Small intestine (tissue), 7 donors: ENCODE results near the gene HS6ST3. TPM values are rescaled to one million over a fixed set of nuclear protein-coding genes. Genes with fewer than 3 reads are reported as not detected.

Experiments
- DNase-seq, 2 donors: peaks; one replicate each; pipeline versions ENCODE4 v3.0.0 to v3.0.0-alpha.2; 2013
- FAIRE-seq: peaks from 2 replicates; lab custom pipeline; 2012; peaks lifted over from hg19 to GRCh38; lab: Jason Lieb, UNC
- H3K27ac ChIP-seq, 3 donors: one replicate each; pipeline ENCODE4 v1.5.1; 2013; ENCODE audit warnings: low read length in 2 of 3, mild to moderate bottlenecking in 2 of 3, control low read depth in 1 of 3, inconsistent platforms in 1 of 3, low read depth in 1 of 3, moderate library complexity in 1 of 3
- H3K27me3 ChIP-seq, 3 donors: one replicate each; pipeline ENCODE4 v1.6.1; 2013; ENCODE audit warnings: low read length in 3 of 3, inconsistent platforms in 1 of 3; ENCODE audit not compliant: control insufficient read depth in 3 of 3, insufficient read depth in 3 of 3
- H3K36me3 ChIP-seq, 3 donors: one replicate each; pipeline ENCODE4 v1.6.1; 2013; ENCODE audit warnings: low read length in 3 of 3, inconsistent platforms in 1 of 3, low read depth in 1 of 3, mild to moderate bottlenecking in 1 of 3, moderate library complexity in 1 of 3; ENCODE audit not compliant: control insufficient read depth in 3 of 3, insufficient read depth in 2 of 3
- H3K4me1 ChIP-seq, 3 donors: one replicate each; pipeline ENCODE4 v1.6.1; 2013; ENCODE audit warnings: low read length in 2 of 3, inconsistent platforms in 1 of 3, low read depth in 1 of 3, mild to moderate bottlenecking in 1 of 3, moderate library complexity in 1 of 3; ENCODE audit not compliant: control insufficient read depth in 3 of 3, insufficient read depth in 2 of 3
- H3K4me3 ChIP-seq, 3 donors: one replicate each; pipeline ENCODE4 v1.5.1; 2013; ENCODE audit warnings: low read length in 3 of 3, control low read depth in 1 of 3, inconsistent platforms in 1 of 3, low read depth in 1 of 3, mild to moderate bottlenecking in 1 of 3, moderate library complexity in 1 of 3
- H3K9me3 ChIP-seq, 2 donors: one replicate each; pipeline ENCODE4 v1.6.1; 2013; ENCODE audit warnings: low read depth in 1 of 2, low read length in 1 of 2; ENCODE audit not compliant: control insufficient read depth in 2 of 2, insufficient read depth in 1 of 2
- WGBS, 3 donors: extraction: QIAGEN DNeasy Blood & Tissue Kit; methylation state at CpG; one replicate each; pipeline ENCODE4 v1.1.7; 2013; 5-methylcytosine and 5-hydroxymethylcytosine counted together
- polyA plus RNA-seq, 4 donors: library from polyadenylated mRNA; stranded (reverse) in 3 of 4; unstranded in 1 of 4; fragments of 200-250 nt in 3 of 4; fragments of 120-200 nt in 1 of 4; gene quantifications; one replicate each; pipeline versions ENCODE4 v1.2.1 to v1.2.3, GENCODE V29; 2013
- donor health status: healthy with polysubstance abuse.
- donor health status: control.
- donor health status: control.
- donor health status: Bipolar disorder and iron deficiency.
- donor health status: healthy.

The HS6ST3 gene
- polyA plus RNA-seq, 4 donors, result under 0.01 to 0.86 (median 0.54) TPM; not detected in 1

- 85 to 87% (median 86%) methylated on average over 2 of the region's 2 CpGs for WGBS, 3 donors
- DNase-seq (no peak), FAIRE-seq (no peak)
- Histone ChIP-seq H3K27me3 (no peaks in the 10 kb centered on the region), H3K36me3 (no peaks in the 10 kb centered on the region), H3K9me3 (no peaks in the 10 kb centered on the region), H3K4me1 (no peaks in the 10 kb centered on the region), H3K4me3 (no peak overlapping the region), H3K27ac (no peak overlapping the region)
Observed at GRCh38 chr13:96629331-96629730, 539.4 kb downstream of the HS6ST3 start.

- WGBS, 3 donors, result 94 to 95% (median 94%) methylated on average over 11 of the region's 11 CpGs
- FAIRE-seq, result no peak
- Histone ChIP-seq H3K27me3 (no peaks in the 10 kb centered on the region), H3K4me1 (peaks cover 0 to 8% (median 0%) of the 10 kb centered on the region in 3 donors), H3K27ac (no peak overlapping the region), H3K4me3 (no peak overlapping the region), H3K36me3 (no peaks in the 10 kb centered on the region), H3K9me3 (no peaks in the 10 kb centered on the region)
- no peak for DNase-seq
Observed at GRCh38 chr13:96632536-96633320, 542.8 kb downstream of the HS6ST3 start.

GRCh38 chr13:96636001-96636709, 546.2 kb downstream of the HS6ST3 start:
- Histone ChIP-seq H3K36me3 (no peaks in the 10 kb centered on the region), H3K27me3 (no peaks in the 10 kb centered on the region), H3K27ac (no peak overlapping the region), H3K9me3 (no peaks in the 10 kb centered on the region), H3K4me3 (no peak overlapping the region), H3K4me1 (peaks cover 0 to 8% (median 0%) of the 10 kb centered on the region in 3 donors)
- WGBS, 3 donors, result 68 to 74% (median 72%) methylated on average over 4 of the region's 4 CpGs
- no peak for FAIRE-seq
- peak; percentile 4 to 19 for DNase-seq

- Histone ChIP-seq H3K27ac (no peak overlapping the region), H3K9me3 (no peaks in the 10 kb centered on the region), H3K36me3 (no peaks in the 10 kb centered on the region), H3K4me3 (no peak overlapping the region), H3K4me1 (peaks cover 0 to 8% (median 0%) of the 10 kb centered on the region in 3 donors), H3K27me3 (no peaks in the 10 kb centered on the region)
- DNase-seq, result peak in 1 of 2 donors; percentile 9
- FAIRE-seq, result no peak
Observed at GRCh38 chr13:96637039-96637438, 547.1 kb downstream of the HS6ST3 start.

- DNase-seq, result no peak
- Histone ChIP-seq H3K4me3 (no peak overlapping the region), H3K36me3 (no peaks in the 10 kb centered on the region), H3K4me1 (no peaks in the 10 kb centered on the region), H3K27me3 (no peaks in the 10 kb centered on the region), H3K27ac (no peak overlapping the region), H3K9me3 (peaks cover 0 to 4% of the 10 kb centered on the region in 2 donors)
- FAIRE-seq, result no peak
- WGBS, 3 donors, result 90 to 92% (median 91%) methylated on average over 3 of the region's 3 CpGs
Observed at GRCh38 chr13:96646101-96646500, 556.2 kb downstream of the HS6ST3 start.

- Histone ChIP-seq H3K4me3 (no peak overlapping the region), H3K9me3 (peaks cover 0 to 4% of the 10 kb centered on the region in 2 donors), H3K4me1 (no peaks in the 10 kb centered on the region), H3K27ac (no peak overlapping the region), H3K27me3 (no peaks in the 10 kb centered on the region), H3K36me3 (no peaks in the 10 kb centered on the region)
- 81 to 94% (median 84%) methylated on average over 8 of the region's 8 CpGs for WGBS, 3 donors
- FAIRE-seq (no peak), DNase-seq (no peak)
Observed at GRCh38 chr13:96646515-96647211, 556.8 kb downstream of the HS6ST3 start.

- Histone ChIP-seq H3K4me1 (no peaks in the 10 kb centered on the region), H3K36me3 (no peaks in the 10 kb centered on the region), H3K9me3 (no peaks in the 10 kb centered on the region), H3K4me3 (no peak overlapping the region), H3K27me3 (no peaks in the 10 kb centered on the region), H3K27ac (no peak overlapping the region)
- DNase-seq, result no peak
- WGBS, 3 donors, result 67 to 79% (median 77%) methylated on average over 3 of the region's 3 CpGs
- no peak for FAIRE-seq
Observed at GRCh38 chr13:96650301-96650886, 560.5 kb downstream of the HS6ST3 start.

GRCh38 chr13:96651598-96651997, 561.7 kb downstream of the HS6ST3 start:
- Histone ChIP-seq H3K27ac (no peak overlapping the region), H3K36me3 (no peaks in the 10 kb centered on the region), H3K27me3 (no peaks in the 10 kb centered on the region)

More at GRCh38 chr13:96651598-96651997, 561.7 kb downstream of the HS6ST3 start:
- DNase-seq, result no peak
- H3K4me1 ChIP-seq, result no peaks in the 10 kb centered on the region
- no peaks in the 10 kb centered on the region for H3K9me3 ChIP-seq
- 12 to 24% (median 17%) methylated on average over 1 of the region's 1 CpG for WGBS, 3 donors
- no peak for FAIRE-seq
- H3K4me3 ChIP-seq, result no peak overlapping the region
